Measurements from ENCODE around the gene IFI30. TPM values are rescaled to one million over a fixed set of nuclear protein-coding genes. Genes with fewer than 3 reads are reported as not detected.

Gene IFI30
- total RNA-seq, 1 donor from 2014 or later = 682 TPM

- Histone ChIP-seq H3K27ac (no peak overlapping the region), H3K4me3 (no peak overlapping the region), H3K27me3 (ENCODE audit: low read depth) (no peaks in the 10 kb centered on the region), H3K4me1 (no peaks in the 10 kb centered on the region), H3K36me3 (peaks cover 87% of the 10 kb centered on the region), H3K9me3 (no peaks in the 10 kb centered on the region)
- no peak for TF ChIP-seq CTCF (IDR thresholded peaks at IDR 0.05)
- intact Hi-C loops (cut with DNase I) = no loop called here
- DNase-seq = no peak
- ATAC-seq = no peak
Measured at GRCh38 chr19:18130523-18131242, 42.9 kb upstream of the IFI30 start.

- ATAC-seq = no peak
- no peak overlapping the region for H3K27ac ChIP-seq
- H3K36me3 ChIP-seq = peaks cover 93% of the 10 kb centered on the region
- H3K4me3 ChIP-seq = no peak overlapping the region
- no peak for TF ChIP-seq CTCF (IDR thresholded peaks at IDR 0.05)
- H3K4me1 ChIP-seq = no peaks in the 10 kb centered on the region
- no peaks in the 10 kb centered on the region for H3K9me3 ChIP-seq
- no peak for DNase-seq
- H3K27me3 ChIP-seq (ENCODE audit: low read depth) = no peaks in the 10 kb centered on the region
- intact Hi-C loops (cut with DNase I) = no loop called here
Measured at GRCh38 chr19:18131841-18132596, 41.6 kb upstream of the IFI30 start.

GRCh38 chr19:18135712-18136584 is 37.7 kb upstream of the IFI30 start:
- DNase-seq = no peak
- intact Hi-C loops (cut with DNase I) = no loop called here
- no peaks in the 10 kb centered on the region for H3K9me3 ChIP-seq
- H3K27me3 ChIP-seq (ENCODE audit: low read depth) = no peaks in the 10 kb centered on the region
- no peak for TF ChIP-seq CTCF (IDR thresholded peaks at IDR 0.05)
- no peak for ATAC-seq
- no peaks in the 10 kb centered on the region for H3K4me1 ChIP-seq
- H3K27ac ChIP-seq = no peak overlapping the region
- no peak overlapping the region for H3K4me3 ChIP-seq
- H3K36me3 ChIP-seq = peaks cover 83% of the 10 kb centered on the region

GRCh38 chr19:18137242-18137641 is 36.4 kb upstream of the IFI30 start:
- Histone ChIP-seq H3K4me1 (no peaks in the 10 kb centered on the region), H3K27ac (no peak overlapping the region), H3K4me3 (no peak overlapping the region), H3K9me3 (no peaks in the 10 kb centered on the region), H3K27me3 (ENCODE audit: low read depth) (no peaks in the 10 kb centered on the region), H3K36me3 (peaks cover 80% of the 10 kb centered on the region)
- TF ChIP-seq CTCF (IDR thresholded peaks at IDR 0.05) = no peak
- intact Hi-C loops (cut with DNase I) = no loop called here
- no peak for DNase-seq
- no peak for ATAC-seq

GRCh38 chr19:18137657-18138339 is 35.8 kb upstream of the IFI30 start:
- Histone ChIP-seq H3K9me3 (no peaks in the 10 kb centered on the region), H3K27ac (no peak overlapping the region), H3K4me3 (no peak overlapping the region), H3K36me3 (peaks cover 80% of the 10 kb centered on the region), H3K4me1 (no peaks in the 10 kb centered on the region), H3K27me3 (ENCODE audit: low read depth) (no peaks in the 10 kb centered on the region)
- no peak for TF ChIP-seq CTCF (IDR thresholded peaks at IDR 0.05)
- no peak for ATAC-seq
- intact Hi-C loops (cut with DNase I) = no loop called here
- no peak for DNase-seq

Data from lower lobe of right lung (tissue), 2 donors.